Fibroblast of gingiva (primary cell): Measurements from ENCODE around the gene COG4.
"Not testable (repeated sequence)": the region's sequence is repeated elsewhere in the genome, so short reads cannot be mapped to it uniquely, and the experiment has no call there.

Experiments
- DNase-seq: peaks from one replicate; pipeline ENCODE4 v3.0.0-alpha.2; 2011; ENCODE audit warnings: low read depth

COG4 gene

DNA sequence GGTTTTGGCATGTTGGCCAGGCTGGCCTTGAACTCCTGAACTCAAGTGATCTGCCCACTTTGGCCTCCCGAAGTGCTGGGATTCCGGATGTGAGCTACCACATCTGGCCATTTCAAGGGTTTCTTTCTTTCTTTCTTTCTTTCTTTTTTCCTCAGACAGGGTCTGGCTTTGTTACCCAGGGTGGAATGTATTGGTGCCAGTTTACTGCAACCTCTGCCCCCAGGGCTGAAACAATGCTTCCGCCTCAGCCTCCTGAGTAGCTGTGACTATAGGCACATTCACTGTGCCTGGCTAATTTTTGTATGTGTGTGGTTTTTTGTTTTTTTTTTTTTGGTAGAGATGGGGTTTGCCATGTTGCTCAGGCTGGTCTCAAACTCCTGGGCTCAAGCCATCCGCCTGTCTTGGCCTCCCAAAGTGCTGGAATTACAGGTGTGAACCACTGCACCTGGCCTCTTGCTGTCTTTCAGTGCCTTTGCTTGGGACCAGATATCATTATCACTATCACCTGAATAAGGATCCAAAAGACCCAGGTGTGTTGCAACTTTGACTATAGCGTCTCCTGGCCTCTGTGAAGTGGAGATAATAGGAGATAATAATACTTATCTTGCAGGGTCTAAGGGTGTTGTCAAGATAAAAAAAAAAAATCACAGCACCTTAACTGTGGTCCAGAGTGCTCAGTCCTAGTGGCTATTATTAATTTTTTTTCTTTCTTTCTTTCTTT is 65.7 kb downstream of the COG4 start:
- no peak for DNase-seq

- DNase-seq = no peak
Measured at GRCh38 chr16:70455910-70456309, 67.4 kb downstream of the COG4 start.

DNA sequence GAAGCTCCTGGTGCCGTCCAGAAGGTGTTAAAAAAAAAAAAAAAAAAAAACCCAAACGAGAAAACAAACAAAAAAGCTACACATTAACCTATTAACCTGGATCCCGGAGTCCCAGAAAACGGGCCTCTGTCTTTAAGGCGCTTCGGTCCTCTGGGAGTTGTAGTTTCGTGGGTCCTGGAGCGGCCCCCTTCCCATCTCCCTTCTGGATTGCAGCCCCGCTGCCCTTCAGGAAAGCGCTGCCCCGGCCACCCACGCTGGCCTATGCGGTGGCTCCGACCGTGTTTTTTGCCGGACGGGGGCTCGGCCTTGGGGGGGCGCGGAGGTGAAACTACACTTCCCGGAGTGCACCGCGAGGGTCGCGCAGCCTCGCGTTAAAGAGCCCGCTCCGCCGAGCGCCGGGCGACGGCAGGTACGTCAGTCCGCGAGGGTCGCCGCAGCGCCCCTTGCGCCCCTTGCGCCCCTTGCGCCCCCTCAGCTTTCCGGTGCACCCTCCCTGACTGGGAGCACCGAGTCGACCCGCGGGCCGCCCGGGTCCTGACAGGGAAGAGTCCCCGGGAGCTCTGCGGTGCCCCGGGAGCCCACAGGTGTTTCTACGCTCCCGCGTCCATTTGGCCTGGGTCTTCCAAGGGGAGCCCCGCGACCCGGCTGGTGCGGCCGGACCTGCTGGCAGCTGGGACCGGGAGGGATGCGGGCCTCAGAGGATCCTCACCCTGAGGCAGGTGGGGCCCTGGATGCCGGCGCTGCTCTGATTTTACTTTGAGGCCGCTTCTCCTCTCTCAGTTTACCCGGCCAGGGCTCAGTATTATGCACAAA is 68.9 kb downstream of the COG4 start, which contains the start of gene FCSK:
Gene FCSK (plus strand): TSS at position 374 of the 813 bp plus-strand sequence. CDS start 8,596 bp downstream, outside the sequence.
- DNase-seq = peak; percentile 42

DNA sequence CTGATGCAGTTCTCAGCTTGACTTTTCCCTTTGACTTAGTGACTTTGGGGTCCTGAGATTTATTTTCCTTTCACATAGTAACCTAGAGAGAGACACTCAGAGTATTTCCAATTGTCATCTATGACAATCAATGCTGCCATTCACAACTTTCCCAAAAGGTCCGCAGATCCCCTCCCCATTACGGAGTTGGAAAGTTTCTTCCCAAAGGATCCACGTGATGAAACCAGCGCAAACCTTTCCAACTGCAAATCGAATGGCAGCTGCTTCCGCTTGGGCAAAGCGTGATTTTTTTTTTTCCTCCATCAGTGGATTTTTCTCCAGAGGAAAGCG is 69.5 kb downstream of the COG4 start:
- no peak for DNase-seq

- DNase-seq = no peak
Measured at GRCh38 chr16:70453117-70453891, 70.0 kb downstream of the COG4 start.

GRCh38 chr16:70451004-70451340 is 72.4 kb downstream of the COG4 start:
- not testable (repeated sequence) for DNase-seq

DNA sequence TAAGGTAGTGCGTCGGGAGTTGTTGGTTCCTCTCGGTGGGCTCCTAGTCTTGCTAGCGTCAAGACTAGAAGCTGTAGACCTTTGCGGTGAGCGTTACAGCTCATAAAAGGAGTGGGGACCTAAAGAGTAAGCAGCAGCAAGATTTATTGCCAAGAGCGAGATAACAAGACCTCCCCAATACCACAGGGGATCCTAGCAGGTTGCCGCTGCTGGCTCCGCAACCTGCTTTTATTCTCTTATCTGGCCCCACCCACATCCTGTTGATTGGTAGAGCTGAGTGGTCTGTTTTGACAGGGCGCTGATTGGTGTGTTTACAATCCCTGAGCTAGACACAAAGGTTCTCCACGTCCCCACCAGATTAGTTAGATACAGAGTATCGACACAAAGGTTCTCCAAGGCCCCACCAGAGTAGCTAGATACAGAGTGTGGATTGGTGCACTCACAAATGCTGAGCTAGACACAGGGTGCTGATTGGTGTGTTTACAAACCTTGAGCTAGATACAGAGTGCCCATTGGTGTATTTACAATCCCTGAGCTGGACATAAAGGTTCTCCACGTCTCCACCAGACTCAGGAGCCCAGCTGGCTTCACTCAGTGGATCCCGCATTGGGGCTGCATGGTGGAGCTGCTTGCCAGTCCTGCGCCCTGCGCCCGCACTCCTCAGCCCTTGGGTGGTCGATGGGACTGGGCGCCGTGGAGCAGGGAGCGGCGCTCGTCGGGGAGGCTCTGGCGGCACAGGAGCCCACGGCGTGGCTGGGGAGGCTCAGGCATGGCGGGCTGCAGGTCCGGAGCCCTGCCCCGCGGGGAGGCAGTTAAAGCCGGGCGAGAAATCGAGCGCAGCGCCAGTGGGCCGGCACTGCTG is 73.0 kb downstream of the COG4 start:
- not testable (repeated sequence) for DNase-seq

DNA sequence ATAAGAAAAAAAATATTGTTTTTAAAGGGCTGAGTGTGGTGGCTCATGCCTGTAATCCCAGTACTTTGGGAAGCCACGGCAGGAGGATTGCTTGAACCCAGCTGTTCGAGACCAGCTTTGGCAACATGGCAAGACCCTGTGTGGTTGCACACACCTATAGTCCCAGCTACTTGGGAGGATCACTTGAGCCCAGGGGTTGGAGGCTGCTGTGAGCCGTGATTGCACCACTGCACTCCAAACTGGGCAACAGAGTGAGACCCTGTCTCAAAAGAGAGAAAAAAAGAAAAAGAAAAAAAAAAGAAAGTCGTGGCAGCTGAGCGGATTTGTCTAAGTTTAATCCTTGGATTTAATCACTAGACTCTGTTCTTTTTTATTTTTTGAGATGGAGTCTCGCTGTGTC is 75.3 kb downstream of the COG4 start:
- no peak for DNase-seq

- no peak for DNase-seq
Measured at GRCh38 chr16:70444249-70445063, 78.9 kb downstream of the COG4 start.

DNA sequence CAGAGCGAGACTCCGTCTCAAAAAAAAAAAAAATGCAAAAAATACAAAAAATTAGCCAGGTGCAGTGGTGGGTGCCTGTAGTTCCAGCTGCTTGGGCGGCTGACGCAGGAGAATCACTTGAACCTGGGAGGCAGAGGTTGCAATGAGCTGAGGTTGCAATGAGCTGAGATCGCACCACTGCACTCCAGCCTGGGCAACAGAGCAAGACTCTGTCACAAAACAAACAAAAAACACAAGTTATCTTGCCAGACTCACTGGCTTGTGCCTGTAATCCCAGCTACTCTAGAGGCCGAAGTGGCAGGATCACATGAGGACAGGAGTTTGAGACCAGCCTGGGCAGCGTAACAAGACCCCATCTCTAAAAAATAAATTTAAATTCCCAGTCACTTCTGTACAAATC is 81.0 kb downstream of the COG4 start:
- no peak for DNase-seq

GRCh38 chr16:70441406-70441990 is 81.9 kb downstream of the COG4 start:
- DNase-seq = no peak

DNA sequence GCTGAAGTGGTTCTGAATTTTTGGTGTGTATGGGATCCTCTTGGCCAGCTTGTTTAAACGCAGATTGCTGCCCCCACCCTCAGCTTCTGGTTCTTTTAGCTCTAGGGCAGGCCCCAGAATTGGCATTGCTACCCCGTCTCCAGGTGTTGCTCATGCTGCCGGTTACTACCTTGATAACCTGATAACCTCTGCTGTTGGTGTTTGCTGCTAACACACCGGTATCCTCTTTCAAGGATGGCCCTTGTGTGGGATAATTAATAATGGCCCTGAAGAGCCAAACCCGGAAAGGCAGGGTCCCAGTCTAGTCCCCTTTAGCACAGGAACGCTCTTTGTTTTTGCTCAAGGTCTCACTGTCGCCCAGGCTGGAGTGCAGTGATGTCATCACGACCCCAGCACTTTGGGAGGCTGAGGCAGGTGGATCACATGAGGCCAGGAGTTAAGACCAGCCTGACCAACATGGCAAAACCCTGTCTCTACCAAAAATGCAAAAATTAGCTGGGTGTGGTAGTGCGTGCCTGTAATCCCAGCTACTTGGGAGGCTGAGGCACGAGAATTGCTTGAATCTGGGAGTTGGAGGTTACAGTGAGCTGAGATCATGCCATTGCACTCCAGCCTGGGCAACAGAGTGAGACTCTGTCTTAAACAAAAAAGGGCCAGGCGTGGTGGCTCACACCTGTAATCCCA is 83.2 kb downstream of the COG4 start:
- no peak for DNase-seq

DNA sequence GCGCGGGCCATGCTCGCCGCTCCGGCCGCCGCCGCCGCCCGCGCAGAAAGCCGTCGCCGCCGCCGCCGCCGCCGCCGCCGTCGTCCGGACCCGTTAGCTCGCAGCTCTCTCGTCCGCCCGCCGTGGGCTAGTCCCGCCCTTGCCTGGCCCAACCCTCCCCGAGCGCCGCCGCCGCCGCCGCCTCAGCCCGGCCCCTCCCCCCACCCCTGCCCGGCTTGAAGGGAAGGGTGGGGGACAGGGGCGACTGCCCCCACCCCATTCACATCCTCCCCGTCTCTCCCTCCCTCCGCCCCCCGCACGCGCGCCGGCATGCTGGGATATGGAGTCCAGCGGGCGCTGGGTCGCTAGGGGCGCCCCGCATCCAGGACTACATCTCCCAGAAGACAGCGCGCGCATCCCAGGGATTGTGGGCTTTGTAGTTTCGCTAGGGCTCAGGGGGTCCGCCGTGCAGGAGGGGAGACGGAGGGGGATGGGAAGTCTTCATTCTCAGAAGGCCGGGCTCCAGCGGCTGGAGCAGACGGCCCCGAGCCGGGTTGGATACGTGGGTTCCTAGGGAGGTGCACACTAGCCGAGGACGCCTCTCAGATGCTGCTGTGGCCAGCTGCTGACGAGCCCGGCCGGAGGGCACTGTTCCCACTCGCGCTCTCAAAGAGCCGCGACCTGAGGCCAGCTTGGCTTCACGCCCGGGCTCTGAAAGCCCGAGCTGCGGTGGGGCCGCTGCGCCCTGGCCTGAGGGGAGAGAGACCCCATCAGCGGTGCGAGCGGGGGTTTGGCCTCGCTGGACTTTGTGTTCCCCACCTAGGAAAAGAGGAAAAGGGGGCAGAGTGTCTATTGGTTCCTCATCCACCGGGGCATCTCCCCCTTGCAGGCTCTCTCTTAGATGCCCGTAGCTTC is 84.1 kb downstream of the COG4 start, which contains the start of gene ST3GAL2:
Gene ST3GAL2 (minus strand): TSS at position 132 of the 894 bp plus-strand sequence. CDS start 40,570 bp downstream, outside the sequence.
- peak; percentile 95 for DNase-seq

GRCh38 chr16:70438585-70438968 is 84.8 kb downstream of the COG4 start:
- DNase-seq = no peak

DNA sequence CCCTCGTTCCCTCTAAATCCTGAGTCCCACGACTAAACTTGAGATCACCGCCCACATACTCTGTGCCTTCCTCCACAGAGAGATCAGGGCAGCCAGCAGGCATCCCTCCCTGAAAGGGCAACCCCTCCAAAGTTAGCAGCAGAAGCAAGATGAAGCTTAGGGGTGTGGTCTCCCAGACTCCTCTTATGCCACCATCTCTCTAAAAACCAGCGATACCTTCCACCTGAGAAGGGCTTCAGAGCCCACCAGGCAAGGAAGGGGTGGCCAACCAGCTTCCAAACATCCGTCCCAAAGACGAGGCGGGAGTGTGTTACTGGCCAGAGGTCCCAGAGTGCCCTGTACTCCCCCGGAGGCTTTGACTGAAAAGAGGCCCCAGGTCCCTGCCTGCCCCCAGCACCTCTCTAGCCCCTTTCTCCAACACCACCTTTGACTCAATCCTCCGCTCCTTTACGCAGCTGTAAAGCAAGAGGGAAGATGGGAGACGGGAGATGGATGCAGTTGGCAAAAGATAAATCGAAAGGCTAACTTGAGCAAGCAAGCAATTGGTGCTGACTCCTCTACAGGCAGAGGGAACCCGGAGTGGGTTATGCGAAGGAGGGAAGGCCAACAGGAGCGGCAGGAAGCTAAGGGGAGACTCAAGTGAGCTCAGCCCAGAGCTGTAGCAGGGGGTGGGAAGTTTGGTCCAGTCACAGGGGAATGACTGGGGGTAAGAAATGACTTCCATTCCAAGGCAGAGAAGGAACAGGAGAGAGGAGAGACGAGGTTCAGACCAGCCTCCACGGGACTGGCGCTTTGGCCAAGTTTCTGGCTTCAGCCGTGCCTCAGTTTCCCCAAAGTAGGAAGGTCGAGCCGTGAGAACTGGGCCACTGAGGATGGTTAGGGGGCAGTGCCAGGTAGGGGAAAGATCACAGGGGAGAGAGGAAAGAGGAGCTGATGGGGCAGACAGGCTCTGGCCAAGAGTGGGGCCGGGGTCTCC is 85.5 kb downstream of the COG4 start:
- DNase-seq = peak; percentile 39

DNA sequence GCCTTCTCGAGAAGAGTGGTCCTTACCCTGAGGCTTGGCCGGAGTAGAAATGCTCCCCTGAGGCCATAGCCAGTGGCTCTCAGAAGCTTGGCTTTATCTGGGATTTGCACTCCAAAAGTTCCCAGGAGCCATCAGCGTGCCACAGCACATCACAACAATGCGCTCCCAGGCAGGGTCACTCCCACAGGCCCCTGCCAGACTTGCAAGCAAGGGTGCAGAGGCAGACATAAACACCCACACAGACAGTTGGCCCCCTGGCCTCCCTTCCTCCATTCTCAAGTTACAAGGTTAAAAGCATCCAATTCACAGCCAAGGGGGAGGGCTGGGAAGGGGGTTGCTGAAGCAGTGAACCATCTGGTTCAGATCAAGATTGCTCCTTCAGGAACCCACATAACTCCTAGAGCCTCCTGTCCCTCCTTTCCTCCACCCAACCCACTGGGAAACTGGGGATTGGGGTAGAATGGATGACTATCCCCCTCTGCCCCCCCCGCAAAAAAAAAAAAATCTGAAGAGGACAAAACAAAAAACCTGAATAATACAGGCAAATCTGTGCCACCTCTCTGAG is 86.3 kb downstream of the COG4 start:
- DNase-seq = peak; percentile 85
